ENCODE results near the gene ZNF185.

ZNF185 gene

GRCh38 chrX:152917656-152918579 lies 20.1 kb downstream of the ZNF185 start:
- no peak for DNase-seq (ENCODE audit: low spot score)

GRCh38 chrX:152918707-152919106 lies 20.8 kb downstream of the ZNF185 start:
- no peak for DNase-seq (ENCODE audit: low spot score)

GRCh38 chrX:152923599-152923998 lies 25.7 kb downstream of the ZNF185 start:
- DNase-seq (ENCODE audit: low spot score), result no peak

- DNase-seq (ENCODE audit: low spot score), result no peak
These were observed 28.0 kb downstream of the ZNF185 start for GRCh38 chrX:152925835-152926234.

- DNase-seq (ENCODE audit: low spot score), result peak; percentile 74
These were observed 28.4 kb downstream of the ZNF185 start for GRCh38 chrX:152926279-152926678.

- no peak for DNase-seq (ENCODE audit: low spot score)
These were observed 29.1 kb downstream of the ZNF185 start for GRCh38 chrX:152926923-152927322.

- DNase-seq (ENCODE audit: low spot score), result no peak
These were observed 30.2 kb downstream of the ZNF185 start for GRCh38 chrX:152927858-152928760.

GRCh38 chrX:152928761-152929400 lies 31.0 kb downstream of the ZNF185 start:
- DNase-seq (ENCODE audit: low spot score), result no peak

GRCh38 chrX:152929898-152930297 lies 32.0 kb downstream of the ZNF185 start:
- no peak for DNase-seq (ENCODE audit: low spot score)

- no peak for DNase-seq (ENCODE audit: low spot score)
These were observed 32.6 kb downstream of the ZNF185 start for GRCh38 chrX:152930516-152930915.

GRCh38 chrX:152932144-152932543 lies 34.3 kb downstream of the ZNF185 start:
- DNase-seq (ENCODE audit: low spot score), result no peak

- no peak for DNase-seq (ENCODE audit: low spot score)
These were observed 34.8 kb downstream of the ZNF185 start for GRCh38 chrX:152932598-152933175.

GRCh38 chrX:152936306-152936705 lies 38.4 kb downstream of the ZNF185 start:
- no peak for DNase-seq (ENCODE audit: low spot score)

GRCh38 chrX:152937236-152937635 lies 39.4 kb downstream of the ZNF185 start:
- DNase-seq (ENCODE audit: low spot score), result no peak

- DNase-seq (ENCODE audit: low spot score), result peak; percentile 92
These were observed 43.6 kb downstream of the ZNF185 start for GRCh38 chrX:152941328-152942076.

GRCh38 chrX:152942077-152942442 lies 44.2 kb downstream of the ZNF185 start:
- DNase-seq (ENCODE audit: low spot score), result no peak

GRCh38 chrX:152943826-152944225 lies 46.0 kb downstream of the ZNF185 start:
- DNase-seq (ENCODE audit: low spot score), result no peak

GRCh38 chrX:152945021-152945979 lies 47.4 kb downstream of the ZNF185 start:
- DNase-seq (ENCODE audit: low spot score), result no peak

- no peak for DNase-seq (ENCODE audit: low spot score)
These were observed 48.8 kb downstream of the ZNF185 start for GRCh38 chrX:152946681-152947080.

All from iPS-NIHi11 (cell line).